ENCODE data around the gene COL24A1. TPM values are rescaled to one million over a fixed set of nuclear protein-coding genes. Genes with fewer than 3 reads are reported as not detected.
"Not testable (repeated sequence)": the region's sequence is repeated elsewhere in the genome, so short reads cannot be mapped to it uniquely, and the experiment has no call there.

COL24A1 gene
- total RNA-seq, 1 experiment from 2014 or later, result 0.35 TPM

- Histone ChIP-seq H3K79me2 (ENCODE audit: insufficient read depth, low read length) (no peaks in the 10 kb centered on the region), H3K9ac (ENCODE audit: extremely low read depth, insufficient read length, low read length) (no peak overlapping the region), H3K23ac (ENCODE audit: insufficient read length, low read depth, low read length) (no peak overlapping the region), H3K9me3 (ENCODE audit: control insufficient read depth, low read depth, low read length) (no peaks in the 10 kb centered on the region), H3K4me1 (ENCODE audit: insufficient read depth, low read length) (no peaks in the 10 kb centered on the region), H2BK15ac (ENCODE audit: low read depth, low read length) (no peak overlapping the region), H2AFZ (ENCODE audit: low read length) (no peak overlapping the region), H3K23me2 (ENCODE audit: insufficient read length, low read depth, low read length, poor library complexity, severe bottlenecking) (no peaks in the 10 kb centered on the region), H3K18ac (ENCODE audit: insufficient read length, low read depth, low read length) (no peak overlapping the region), H4K5ac (ENCODE audit: insufficient read length, low read depth, low read length) (no peak overlapping the region), H3K4ac (ENCODE audit: low read depth, low read length) (no peak overlapping the region), H2BK20ac (ENCODE audit: low read depth, low read length, poor library complexity, severe bottlenecking) (no peak overlapping the region), H3K56ac (ENCODE audit: insufficient read length, low read depth, low read length) (no peak overlapping the region), H3K79me1 (ENCODE audit: insufficient read depth, low read depth, low read length, poor library complexity, severe bottlenecking) (no peaks in the 10 kb centered on the region), H2BK12ac (ENCODE audit: insufficient read length, low read depth, low read length) (no peak overlapping the region), H2BK120ac (ENCODE audit: low read depth, low read length, poor library complexity, severe bottlenecking) (no peak overlapping the region), H4K8ac (replicated peaks; ENCODE audit: insufficient read length, low read depth, low read length) (no peak overlapping the region), H3K4me2 (ENCODE audit: insufficient read depth, insufficient read length, low read length) (no peak overlapping the region), H3T11ph (ENCODE audit: low read length) (no peak overlapping the region), H3K27ac (ENCODE audit: insufficient read length, low read depth, low read length) (no peak overlapping the region), H2BK5ac (ENCODE audit: insufficient read length, low read length) (no peak overlapping the region), H2AK5ac (ENCODE audit: insufficient read length, low read length) (no peak overlapping the region), H3K27me3 (ENCODE audit: insufficient read depth, low read length) (no peaks in the 10 kb centered on the region), H4K91ac (ENCODE audit: insufficient read length, low read depth, low read length) (no peak overlapping the region), H3K14ac (ENCODE audit: insufficient read depth, low read length) (no peak overlapping the region), H4K20me1 (ENCODE audit: control insufficient read depth, insufficient read depth, insufficient read length) (no peaks in the 10 kb centered on the region)
- DNase-seq, result no peak
- Mint-ChIP-seq H3K36me3 (ENCODE audit: insufficient read depth in 1 of 3, low read depth in 3 of 3) (no peaks in the 10 kb centered on the region; a peak in 1 of 7 replicates), H3K27ac (no peak overlapping the region), H3K4me1 (no peaks in the 10 kb centered on the region), H3K9me3 (no peaks in the 10 kb centered on the region), H3K27me3 (ENCODE audit: low read depth) (no peaks in the 10 kb centered on the region; the same call in 1 of the 2 replicates), H3K4me3 (no peak overlapping the region)
- TF ChIP-seq CTCF (conservative IDR thresholded peaks at IDR 0.05), result no peak
- no CpG with 5 or more reads among the region's 1 CpG for WGBS (ENCODE audit: extremely low coverage, insufficient read length, low lambda C conversion rate)
Observed at GRCh38 chr1:85864727-85865126, 291.8 kb downstream of the COL24A1 start.

GRCh38 chr1:85863639-85864038 is 292.9 kb downstream of the COL24A1 start:
- not testable (repeated sequence) for H3K27ac Mint-ChIP-seq; H3K4me3 Mint-ChIP-seq; H3K9ac ChIP-seq (ENCODE audit: extremely low read depth, insufficient read length, low read length); H3K4me1 ChIP-seq (ENCODE audit: insufficient read depth, low read length); H3K36me3 Mint-ChIP-seq (ENCODE audit: insufficient read depth in 1 of 3, low read depth in 3 of 3); H4K8ac ChIP-seq (replicated peaks; ENCODE audit: insufficient read length, low read depth, low read length); H3K14ac ChIP-seq (ENCODE audit: insufficient read depth, low read length); H4K5ac ChIP-seq (ENCODE audit: insufficient read length, low read depth, low read length); H4K20me1 ChIP-seq (ENCODE audit: control insufficient read depth, insufficient read depth, insufficient read length); H3K23me2 ChIP-seq (ENCODE audit: insufficient read length, low read depth, low read length, poor library complexity, severe bottlenecking); H3K56ac ChIP-seq (ENCODE audit: insufficient read length, low read depth, low read length); H2BK15ac ChIP-seq (ENCODE audit: low read depth, low read length); H3T11ph ChIP-seq (ENCODE audit: low read length); H3K9me3 Mint-ChIP-seq; H3K4me2 ChIP-seq (ENCODE audit: insufficient read depth, insufficient read length, low read length); H3K4me1 Mint-ChIP-seq; H3K27me3 Mint-ChIP-seq (ENCODE audit: low read depth); H2BK12ac ChIP-seq (ENCODE audit: insufficient read length, low read depth, low read length); H3K9me3 ChIP-seq (ENCODE audit: control insufficient read depth, low read depth, low read length); H3K79me2 ChIP-seq (ENCODE audit: insufficient read depth, low read length); H3K27ac ChIP-seq (ENCODE audit: insufficient read length, low read depth, low read length); H2BK5ac ChIP-seq (ENCODE audit: insufficient read length, low read length); H3K79me1 ChIP-seq (ENCODE audit: insufficient read depth, low read depth, low read length, poor library complexity, severe bottlenecking); H3K4ac ChIP-seq (ENCODE audit: low read depth, low read length); DNase-seq; H2BK20ac ChIP-seq (ENCODE audit: low read depth, low read length, poor library complexity, severe bottlenecking); H2AK5ac ChIP-seq (ENCODE audit: insufficient read length, low read length); H3K27me3 ChIP-seq (ENCODE audit: insufficient read depth, low read length); H3K18ac ChIP-seq (ENCODE audit: insufficient read length, low read depth, low read length); H2BK120ac ChIP-seq (ENCODE audit: low read depth, low read length, poor library complexity, severe bottlenecking); H4K91ac ChIP-seq (ENCODE audit: insufficient read length, low read depth, low read length); H2AFZ ChIP-seq (ENCODE audit: low read length); H3K23ac ChIP-seq (ENCODE audit: insufficient read length, low read depth, low read length)
- WGBS (ENCODE audit: extremely low coverage, insufficient read length, low lambda C conversion rate), result no CpG with 5 or more reads among the region's 1 CpG
